HepG2 (cell line): ENCODE measurements around the gene NR1H3. TPM values are rescaled to one million over a fixed set of nuclear protein-coding genes. Genes with fewer than 3 reads are reported as not detected.

Experiments
- ATAC-seq: fragments of 200-7000 bp; cut with Tn5 transposase; 3 replicates; pipeline ENCODE4 v1.9.1; 2020; ENCODE audit warnings: mild to moderate bottlenecking, moderate library complexity
- BruUV-seq: library from RNA; stranded (reverse); fragments of 400-500 nt; replicated peaks from 2 replicates; lab custom pipeline; 2021; lab: Mats Ljungman, UMichigan
- CTCF ChIA-PET: fragments of 300-600 bp; formaldehyde crosslinking; extraction: SDS; loops from one replicate; lab custom pipeline; 2021; ENCODE audit warnings: low total read pairs, inconsistent platforms, low intra/inter-chr PET ratio; lab: Yijun Ruan, JAX
- POLR2A ChIA-PET: fragments of 350-600 bp; sonication (Branson Sonifier 250); formaldehyde crosslinking; loops from one replicate; lab custom pipeline; 2020; ENCODE audit warnings: antibody characterized with exemption, inconsistent platforms; lab: Yijun Ruan, JAX
- DNase-seq: peaks from one replicate; pipeline ENCODE4 v3.0.0-alpha.2; 2015; ENCODE audit warnings: low spot score
- FAIRE-seq: peaks from 3 replicates; lab custom pipeline; 2011; peaks lifted over from hg19 to GRCh38; lab: Jason Lieb, UNC
- H2AFZ ChIP-seq: one replicate; pipeline ENCODE4 v1.6.1; 2011; ENCODE audit warnings: low read length, inconsistent platforms
- H3K27ac ChIP-seq: fragments of 300-600 bp; 3 replicates; pipeline ENCODE4 v1.8.0; 2011; ENCODE audit warnings: mixed run types, mild to moderate bottlenecking, mixed read lengths, low read length, inconsistent platforms; ENCODE audit not compliant: insufficient read depth; ENCODE audit errors: extremely low read length
- H3K27me3 ChIP-seq, 2 experiments: fragments of 200-600 bp in 1 of 2; 2 replicates in 1 of 2; 3 replicates in 1 of 2; pipeline versions ENCODE4 v1.6.0 to v1.8.0; 2011; ENCODE audit warnings: low read length in 2 of 2, mild to moderate bottlenecking in 2 of 2, moderate library complexity in 2 of 2, inconsistent platforms in 1 of 2; ENCODE audit not compliant: insufficient read depth in 2 of 2, control insufficient read depth in 1 of 2
- H3K36me3 ChIP-seq, 2 experiments: fragments of 200-600 bp in 1 of 2; replicated peaks in 1 of 2; 2 replicates in 1 of 2; 3 replicates in 1 of 2; pipeline versions ENCODE4 v1.5.1 to v1.8.0; 2011; ENCODE audit warnings: low read length in 2 of 2, inconsistent platforms in 1 of 2; ENCODE audit not compliant: insufficient read depth in 2 of 2, control insufficient read depth in 1 of 2
- H3K4me1 ChIP-seq: 2 replicates; pipeline ENCODE4 v1.5.1; 2012; ENCODE audit warnings: low read length, inconsistent platforms; ENCODE audit not compliant: insufficient read depth
- H3K4me2 ChIP-seq: 2 replicates; pipeline ENCODE4 v1.6.0; 2011; ENCODE audit warnings: low read depth, low read length, inconsistent platforms
- H3K4me3 ChIP-seq, 3 experiments: fragments of 200-600 bp in 1 of 3; sonication (generic), shearing (Covaris generic) in 1 of 3; replicated peaks in 1 of 3; 2 replicates each; pipeline ENCODE4 v1.5.1; 2011 to 2016; ENCODE audit warnings: low read length in 3 of 3, inconsistent platforms in 2 of 3, low read depth in 2 of 3, mild to moderate bottlenecking in 2 of 3, control low read depth in 1 of 3, mixed read lengths in 1 of 3; ENCODE audit not compliant: insufficient read depth in 1 of 3
- H3K79me2 ChIP-seq: one replicate; pipeline ENCODE4 v1.6.1; 2011; ENCODE audit warnings: low read length, inconsistent platforms; ENCODE audit not compliant: insufficient read depth
- H3K9ac ChIP-seq: 2 replicates; pipeline ENCODE4 v1.6.0; 2011; ENCODE audit warnings: mild to moderate bottlenecking, low read depth, low read length, inconsistent platforms; ENCODE audit not compliant: insufficient read depth
- H3K9me3 ChIP-seq: 2 replicates; pipeline ENCODE4 v1.5.1; 2012; ENCODE audit warnings: mild to moderate bottlenecking, low read length
- H4K20me1 ChIP-seq: 2 replicates; pipeline ENCODE4 v1.6.0; 2011; ENCODE audit warnings: inconsistent platforms, mild to moderate bottlenecking, low read length, moderate library complexity; ENCODE audit not compliant: insufficient read depth
- CEBPB ChIP-seq: IDR thresholded peaks from 2 replicates; pipeline ENCODE4 v1.6.1; 2011; ENCODE audit warnings: low read depth, low read length, improper control_type of control experiment, borderline replicate concordance
- GFI1 ChIP-seq: sonication (generic); formaldehyde crosslinking; IDR thresholded peaks from 2 replicates; pipeline ENCODE4 v1.5.0; 2020; ENCODE audit warnings: missing genetic modification reagents, mild to moderate bottlenecking, borderline replicate concordance
- MAZ ChIP-seq, 2 experiments: sonication (generic) in 1 of 2; formaldehyde crosslinking in 1 of 2; IDR thresholded peaks; 2 replicates each; pipeline versions ENCODE4 v1.5.0 to v1.6.1; 2012 to 2020; ENCODE audit warnings: low read depth in 2 of 2, mild to moderate bottlenecking in 2 of 2, borderline replicate concordance in 1 of 2, improper control_type of control experiment in 1 of 2, low read length in 1 of 2, missing genetic modification reagents in 1 of 2, moderate library complexity in 1 of 2
- PHF21A ChIP-seq: sonication (generic); formaldehyde crosslinking; IDR thresholded peaks from 2 replicates; pipeline ENCODE4 v1.5.0; 2020; ENCODE audit warnings: mild to moderate bottlenecking, missing genetic modification reagents
- RBM39 ChIP-seq: fragments of 200-400 bp; formaldehyde crosslinking; IDR thresholded peaks from one replicate; pipeline ENCODE4 v1.6.1; 2018; ENCODE audit warnings: antibody characterized with exemption, mild to moderate bottlenecking, low read depth, low read length; ENCODE audit not compliant: poor library complexity, severe bottlenecking
- THYN1 ChIP-seq: sonication (generic); formaldehyde crosslinking; IDR thresholded peaks from 2 replicates; pipeline ENCODE4 v1.8.1; 2023; ENCODE audit warnings: low read depth, mild to moderate bottlenecking, moderate library complexity, missing genetic modification reagents, borderline replicate concordance
- ZNF24 ChIP-seq: fragments of 450-650 bp; IDR thresholded peaks from 2 replicates; pipeline ENCODE4 v1.6.1; 2017; ENCODE audit warnings: antibody characterized with exemption, mild to moderate bottlenecking
- ZNF3 ChIP-seq: IDR thresholded peaks from 2 replicates; pipeline ENCODE4 v1.7.0; 2017; ENCODE audit warnings: inconsistent platforms
- ZNF326 ChIP-seq: sonication (generic); formaldehyde crosslinking; IDR thresholded peaks from 2 replicates; pipeline ENCODE4 v1.4.0; 2020; ENCODE audit warnings: missing genetic modification reagents, borderline replicate concordance
- ZNF816 ChIP-seq: sonication (generic); formaldehyde crosslinking; IDR thresholded peaks from 2 replicates; pipeline ENCODE4 v1.8.0; 2022; ENCODE audit warnings: missing genetic modification reagents, mild to moderate bottlenecking, borderline replicate concordance
- WGBS: methylation state at CpG from one replicate; pipeline ENCODE4 v1.1.6; 2017; ENCODE audit warnings: low lambda C conversion rate; 5-methylcytosine and 5-hydroxymethylcytosine counted together
- in situ Hi-C: cut with HindIII; loops from 2 replicates; pipeline ENCODE4 v1.10.0; 2017; ENCODE audit warnings: low pct_unique_long_range_greater_than_20kb; ENCODE audit not compliant: extremely low pct_ligation_motif_present
- intact Hi-C: fragments of 100-400 bp; cut with micrococcal nuclease; formaldehyde crosslinking; loops from one replicate; pipeline ENCODE4 v1.10.0; 2022; ENCODE audit not compliant: unreplicated experiment
- polyA plus RNA-seq, 8 experiments: library from polyadenylated mRNA; depleted of rRNA in 3 of 8; stranded (reverse) in 7 of 8; unstranded in 1 of 8; fragments of >200 nt; fragmentation: Illumina TruSeq in 4 of 8; extraction: Trizol in 4 of 8; gene quantifications; 2 replicates each; pipeline versions ENCODE4 v1.2.1 to v1.2.3, GENCODE V29; 2011 to 2016; ENCODE audit warnings: low read depth in 4 of 8, missing spikeins in 1 of 8, mixed read lengths in 1 of 8; ENCODE audit not compliant: insufficient read depth in 1 of 8
- total RNA-seq, 5 experiments: library from RNA; depleted of rRNA; stranded (reverse); fragments of >200 nt; fragmentation: Illumina TruSeq; extraction: Trizol; gene quantifications; 2 replicates each; pipeline ENCODE4 v1.2.3, GENCODE V29; 2016; ENCODE audit warnings: low read depth in 1 of 5
- TF ChIP-seq, protein P1 (sequence below): sonication (generic); formaldehyde crosslinking; IDR thresholded peaks from 2 replicates; pipeline ENCODE4 v1.5.0; 2020; ENCODE audit warnings: mild to moderate bottlenecking, missing genetic modification reagents, borderline replicate concordance
- TF ChIP-seq, protein P2 (sequence below): sonication (generic); formaldehyde crosslinking; IDR thresholded peaks from 2 replicates; pipeline ENCODE4; 2020; ENCODE audit warnings: missing genetic modification reagents, mild to moderate bottlenecking, borderline replicate concordance

Gene NR1H3
- total and polyA plus RNA-seq, 2 of the 13 experiments (the other 11 are each of a cell fraction or from before 2014, with no cell fraction given): 41.8 to 102 TPM

DNA sequence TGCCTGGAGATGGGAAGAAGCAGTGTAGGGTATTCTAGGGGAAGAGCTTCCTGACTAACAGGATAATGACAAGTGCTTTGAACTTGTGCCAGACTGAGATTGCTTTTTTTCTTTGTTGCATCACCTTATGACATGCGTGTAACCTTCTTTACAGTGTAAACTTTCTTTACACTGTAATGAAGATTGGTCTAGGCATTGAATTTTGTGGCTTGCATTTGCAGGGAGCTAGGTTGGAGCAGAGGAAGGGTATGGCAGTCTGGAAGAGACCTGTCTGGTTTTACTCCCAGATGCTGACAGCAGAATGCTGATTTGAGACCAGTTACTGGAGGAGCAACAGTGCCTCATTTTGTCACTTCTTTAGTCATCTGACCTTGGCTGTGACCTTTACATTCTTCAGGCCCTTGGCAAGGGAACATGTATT, 37.4 kb upstream of the NR1H3 start:
- H3K27me3 ChIP-seq: no peaks in the 10 kb centered on the region; a peak in 1 of 5 replicates
- CTCF ChIA-PET: no interaction called here
- H4K20me1 ChIP-seq: peaks cover 22% of the 10 kb centered on the region
- 81% methylated on average over 1 of the region's 1 CpG for WGBS
- intact Hi-C loops (no loop called here), in situ Hi-C loops (no loop called here)
- no peak overlapping the region for H3K9ac ChIP-seq
- H3K9me3 ChIP-seq: no peaks in the 10 kb centered on the region
- H3K27ac ChIP-seq: no peak overlapping the region
- DNase-seq: peak; percentile 25
- no peak overlapping the region for H3K4me2 ChIP-seq
- no peak for ATAC-seq
- BruUV-seq: no TSS peak
- no peak overlapping the region for H3K4me3 ChIP-seq
- peaks cover 48% of the 10 kb centered on the region for H3K4me1 ChIP-seq
- peaks cover 5 to 22% of the 10 kb centered on the region in 2 experiments for H3K36me3 ChIP-seq
- H3K79me2 ChIP-seq: peaks cover 37% of the 10 kb centered on the region
- no peak for FAIRE-seq
- H2AFZ ChIP-seq: no peak overlapping the region
- POLR2A ChIA-PET: interaction anchor here (0.7 to 2.1 kb wide), 13 partner anchors 10 to 303 kb away, joined by 3 to 15 read pairs (median 3); partner anchors contain the start of gene ACP2
- no peak for TF ChIP-seq MAZ (IDR thresholded peaks at IDR 0.05; ENCODE audit: borderline replicate concordance, low read depth, low read length)
- no peak for TF ChIP-seq MAZ (CRISPR knock-in tag; IDR thresholded peaks at IDR 0.05; ENCODE audit: low read depth)
- TF ChIP-seq GFI1 (CRISPR knock-in tag): peak; percentile 48; the same call in 1 of the 2 replicates
- TF ChIP-seq ZNF3 (CRISPR knock-in tag): no peak
- no peak for TF ChIP-seq ZNF24
- no peak for TF ChIP-seq ZNF816 (CRISPR knock-in tag)
- TF ChIP-seq, protein P1, sequence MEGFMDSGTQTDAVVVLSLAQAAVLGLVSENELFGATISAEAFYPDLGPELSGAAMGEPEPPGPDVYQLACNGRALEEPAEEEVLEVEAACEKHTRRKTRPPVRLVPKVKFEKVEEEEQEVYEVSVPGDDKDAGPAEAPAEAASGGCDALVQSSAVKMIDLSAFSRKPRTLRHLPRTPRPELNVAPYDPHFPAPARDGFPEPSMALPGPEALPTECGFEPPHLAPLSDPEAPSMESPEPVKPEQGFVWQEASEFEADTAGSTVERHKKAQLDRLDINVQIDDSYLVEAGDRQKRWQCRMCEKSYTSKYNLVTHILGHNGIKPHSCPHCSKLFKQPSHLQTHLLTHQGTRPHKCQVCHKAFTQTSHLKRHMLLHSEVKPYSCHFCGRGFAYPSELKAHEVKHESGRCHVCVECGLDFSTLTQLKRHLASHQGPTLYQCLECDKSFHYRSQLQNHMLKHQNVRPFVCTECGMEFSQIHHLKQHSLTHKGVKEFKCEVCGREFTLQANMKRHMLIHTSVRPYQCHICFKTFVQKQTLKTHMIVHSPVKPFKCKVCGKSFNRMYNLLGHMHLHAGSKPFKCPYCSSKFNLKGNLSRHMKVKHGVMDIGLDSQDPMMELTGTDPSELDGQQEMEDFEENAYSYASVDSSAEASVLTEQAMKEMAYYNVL (CRISPR knock-in tag): no peak
- no peak for TF ChIP-seq ZNF326
- TF ChIP-seq, protein P2, sequence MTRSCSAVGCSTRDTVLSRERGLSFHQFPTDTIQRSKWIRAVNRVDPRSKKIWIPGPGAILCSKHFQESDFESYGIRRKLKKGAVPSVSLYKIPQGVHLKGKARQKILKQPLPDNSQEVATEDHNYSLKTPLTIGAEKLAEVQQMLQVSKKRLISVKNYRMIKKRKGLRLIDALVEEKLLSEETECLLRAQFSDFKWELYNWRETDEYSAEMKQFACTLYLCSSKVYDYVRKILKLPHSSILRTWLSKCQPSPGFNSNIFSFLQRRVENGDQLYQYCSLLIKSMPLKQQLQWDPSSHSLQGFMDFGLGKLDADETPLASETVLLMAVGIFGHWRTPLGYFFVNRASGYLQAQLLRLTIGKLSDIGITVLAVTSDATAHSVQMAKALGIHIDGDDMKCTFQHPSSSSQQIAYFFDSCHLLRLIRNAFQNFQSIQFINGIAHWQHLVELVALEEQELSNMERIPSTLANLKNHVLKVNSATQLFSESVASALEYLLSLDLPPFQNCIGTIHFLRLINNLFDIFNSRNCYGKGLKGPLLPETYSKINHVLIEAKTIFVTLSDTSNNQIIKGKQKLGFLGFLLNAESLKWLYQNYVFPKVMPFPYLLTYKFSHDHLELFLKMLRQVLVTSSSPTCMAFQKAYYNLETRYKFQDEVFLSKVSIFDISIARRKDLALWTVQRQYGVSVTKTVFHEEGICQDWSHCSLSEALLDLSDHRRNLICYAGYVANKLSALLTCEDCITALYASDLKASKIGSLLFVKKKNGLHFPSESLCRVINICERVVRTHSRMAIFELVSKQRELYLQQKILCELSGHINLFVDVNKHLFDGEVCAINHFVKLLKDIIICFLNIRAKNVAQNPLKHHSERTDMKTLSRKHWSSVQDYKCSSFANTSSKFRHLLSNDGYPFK (CRISPR knock-in tag): no peak
- no peak for TF ChIP-seq RBM39
- no peak for TF ChIP-seq THYN1 (CRISPR knock-in tag)
- TF ChIP-seq CEBPB: peak; percentile 57; the same call in 1 of the 2 replicates
- TF ChIP-seq PHF21A (CRISPR knock-in tag): no peak
